A204.1 (cell line): ENCODE results near the gene MYLK.
"Not testable (repeated sequence)": the region's sequence is repeated elsewhere in the genome, so short reads cannot be mapped to it uniquely, and the experiment has no call there.

ENCODE experiments used
- FAIRE-seq: peaks from 2 replicates; lab custom pipeline; 2012; peaks lifted over from hg19 to GRCh38; lab: Jason Lieb, UNC

Gene MYLK

GRCh38 chr3:123750209-123750608 is 133.9 kb downstream of the MYLK start:
- FAIRE-seq = no peak

DNA sequence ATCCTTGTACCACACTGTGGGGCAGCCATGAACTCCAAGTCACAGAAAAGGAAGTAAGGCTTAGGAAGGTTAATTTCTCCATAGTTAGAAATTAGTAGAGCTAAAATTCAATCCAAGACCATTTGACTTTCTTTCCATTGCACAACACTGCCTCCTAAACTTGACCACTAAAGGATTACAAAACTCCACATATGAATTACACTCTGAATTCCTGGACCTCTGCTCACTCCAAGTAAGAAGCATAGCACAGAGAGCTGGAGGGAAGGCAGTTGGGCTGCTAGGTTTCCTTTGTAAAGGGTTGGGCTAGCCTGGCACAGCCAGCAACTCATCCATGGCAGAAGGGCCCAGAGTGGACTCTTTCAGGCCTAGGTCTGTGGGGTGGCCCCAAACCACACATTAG is 134.4 kb downstream of the MYLK start:
- no peak for FAIRE-seq

DNA sequence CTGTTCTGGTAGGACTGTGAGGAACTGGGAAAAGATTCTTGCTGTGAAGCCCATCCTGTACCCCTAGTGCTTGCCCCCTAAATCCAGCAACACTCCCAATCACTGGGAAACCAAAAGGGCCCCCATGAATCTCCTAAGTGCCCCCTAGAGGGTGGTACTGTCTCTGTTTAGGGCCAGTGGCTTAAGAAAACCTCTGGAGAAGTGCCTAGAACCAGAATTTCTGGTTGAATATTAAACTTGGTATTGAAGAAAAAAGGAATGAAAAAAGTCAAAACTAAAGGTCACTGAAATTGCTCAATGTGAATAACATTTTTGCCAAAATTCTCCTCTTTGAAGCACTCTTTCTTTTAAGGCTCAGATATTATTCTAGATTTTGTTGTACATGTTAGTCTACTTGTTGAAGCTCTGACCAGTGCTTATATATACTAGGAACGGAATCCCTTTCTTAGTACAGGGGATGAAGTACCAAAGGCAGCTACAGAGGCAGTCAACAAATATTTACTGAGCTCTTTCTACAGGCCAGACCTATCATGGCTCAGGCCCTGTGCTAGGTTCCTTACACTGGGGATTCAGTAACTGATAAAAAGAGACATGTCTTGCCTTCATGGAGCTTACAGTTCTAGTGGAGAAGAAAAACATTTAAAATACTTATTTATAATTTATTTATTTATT is 138.8 kb downstream of the MYLK start:
- no peak for FAIRE-seq

GRCh38 chr3:123744064-123744463 is 140.1 kb downstream of the MYLK start:
- no peak for FAIRE-seq

DNA sequence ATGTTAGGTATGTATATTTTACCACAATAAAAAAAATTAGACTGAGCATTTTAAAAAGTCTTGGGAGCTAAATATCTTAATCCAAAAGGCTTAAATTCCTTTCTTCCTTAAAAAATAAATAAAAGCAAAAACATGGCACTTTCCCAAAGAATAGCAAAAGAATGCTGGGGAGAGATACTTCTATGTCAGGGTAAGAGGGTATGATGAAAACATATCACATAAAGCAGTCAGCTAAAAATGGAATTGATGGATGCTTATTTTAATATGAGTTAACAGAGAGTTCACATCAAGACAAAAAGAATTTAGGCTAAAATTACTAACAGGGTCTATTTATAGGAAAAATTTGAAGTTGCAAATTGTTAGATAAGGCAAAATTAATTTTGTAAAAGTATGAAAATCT is 141.0 kb downstream of the MYLK start:
- FAIRE-seq = no peak

DNA sequence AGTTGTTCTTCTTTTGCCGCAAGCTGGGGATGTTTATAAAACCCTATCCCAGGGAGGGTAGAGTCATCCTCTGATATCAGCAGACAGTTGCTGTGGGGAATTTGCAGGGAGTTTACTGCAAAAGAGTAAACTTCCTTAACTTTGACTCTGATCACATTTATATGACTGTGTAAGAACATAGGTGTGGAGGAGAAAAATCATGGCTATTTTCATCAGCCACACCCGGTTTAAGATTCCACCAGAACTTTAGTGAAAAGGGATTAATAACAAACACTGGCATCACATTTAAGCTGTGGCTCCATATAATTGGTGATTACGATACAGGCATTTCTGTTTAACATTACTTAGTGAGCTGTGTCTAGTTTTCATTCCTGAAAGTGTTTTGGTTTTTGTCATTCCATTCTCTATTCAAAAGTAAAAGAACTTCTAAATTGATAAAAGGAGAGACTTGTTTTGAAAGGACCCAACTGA is 143.1 kb downstream of the MYLK start:
- no peak for FAIRE-seq

DNA sequence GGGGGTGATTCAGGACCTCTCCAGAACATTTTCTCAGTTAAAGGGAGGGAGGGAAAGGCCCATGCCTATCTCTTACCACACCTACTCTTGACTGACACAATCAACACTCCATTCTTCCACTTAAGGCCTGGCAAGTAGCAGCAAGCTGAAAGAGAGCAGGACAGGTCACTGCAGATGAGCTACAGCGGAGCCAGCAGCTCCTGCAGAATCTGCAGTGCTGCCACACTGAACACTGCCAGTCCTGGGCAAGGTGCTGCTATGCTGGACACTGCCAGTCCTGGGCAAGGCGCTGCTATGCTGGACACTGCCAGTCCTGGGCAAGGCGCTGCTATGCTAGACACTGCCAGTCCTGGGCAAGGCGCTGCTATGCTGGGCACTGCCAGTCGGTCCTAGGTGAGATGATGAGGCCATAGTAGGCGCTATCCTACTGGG is 143.7 kb downstream of the MYLK start:
- FAIRE-seq = no peak

- no peak for FAIRE-seq
Measured at GRCh38 chr3:123739754-123740153, 144.4 kb downstream of the MYLK start.

- no peak for FAIRE-seq
Measured at GRCh38 chr3:123739106-123739505, 145.0 kb downstream of the MYLK start.

DNA sequence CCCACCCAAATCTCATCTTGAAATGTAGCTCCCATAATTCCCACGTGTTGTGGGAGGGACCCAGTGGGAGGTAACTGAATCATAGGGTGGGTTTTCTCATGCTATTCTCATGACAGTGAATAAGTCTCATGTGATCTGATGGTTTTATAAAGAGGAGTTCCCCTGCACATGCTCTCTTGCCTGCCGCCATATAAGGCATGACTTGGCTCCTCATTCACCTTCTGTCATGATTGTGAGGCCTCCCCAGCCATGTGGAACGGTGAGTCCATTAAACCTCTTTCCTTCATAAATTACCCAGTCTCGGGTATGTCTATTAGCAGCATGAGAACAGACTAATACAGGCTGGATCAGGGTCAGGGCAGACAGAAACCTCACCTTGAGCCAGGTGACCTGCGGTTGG is 145.6 kb downstream of the MYLK start:
- not testable (repeated sequence) for FAIRE-seq

GRCh38 chr3:123737168-123737567 is 147.0 kb downstream of the MYLK start:
- FAIRE-seq = no peak

GRCh38 chr3:123735456-123735855 is 148.7 kb downstream of the MYLK start:
- no peak for FAIRE-seq

- no peak for FAIRE-seq
Measured at GRCh38 chr3:123734527-123734902, 149.6 kb downstream of the MYLK start.

GRCh38 chr3:123733805-123734526 is 150.2 kb downstream of the MYLK start:
- no peak for FAIRE-seq

DNA sequence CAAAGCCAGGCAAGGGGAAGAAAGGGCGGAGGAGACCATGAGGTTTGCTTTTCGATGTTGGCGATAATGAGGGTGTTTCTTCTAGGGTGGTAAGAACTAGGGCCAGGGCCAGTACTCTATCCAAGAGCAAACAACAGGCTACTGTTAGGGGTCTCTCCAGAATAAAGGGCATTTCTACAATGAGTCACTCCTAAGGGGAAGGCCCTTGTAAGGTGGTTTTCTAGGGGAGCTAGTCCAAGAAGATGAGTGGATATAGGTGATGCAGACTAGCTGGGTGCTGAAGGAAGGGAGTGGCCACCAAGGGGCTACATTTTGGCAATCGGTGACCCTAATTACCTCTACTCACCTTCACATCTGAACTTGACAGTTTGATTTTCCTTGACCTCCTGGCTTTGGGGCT is 150.8 kb downstream of the MYLK start:
- FAIRE-seq = no peak

DNA sequence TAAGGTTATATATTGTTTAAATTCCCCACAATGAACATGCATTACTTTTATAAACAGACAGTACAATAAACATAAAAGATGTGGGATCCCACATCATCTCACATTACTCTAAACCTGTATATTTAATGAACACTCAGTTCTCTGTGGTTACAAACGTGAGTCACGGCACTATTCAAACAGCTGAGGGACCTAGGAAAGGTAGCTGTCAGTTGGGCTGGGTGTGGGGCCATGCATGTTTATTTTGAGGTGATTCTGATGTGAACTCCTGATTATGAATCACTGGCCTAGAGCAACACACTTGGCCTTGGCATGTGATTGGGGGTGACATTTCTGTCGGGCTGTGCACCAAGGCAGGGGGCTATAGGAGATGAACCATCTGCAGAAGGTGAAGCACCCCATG is 151.7 kb downstream of the MYLK start:
- FAIRE-seq = no peak

DNA sequence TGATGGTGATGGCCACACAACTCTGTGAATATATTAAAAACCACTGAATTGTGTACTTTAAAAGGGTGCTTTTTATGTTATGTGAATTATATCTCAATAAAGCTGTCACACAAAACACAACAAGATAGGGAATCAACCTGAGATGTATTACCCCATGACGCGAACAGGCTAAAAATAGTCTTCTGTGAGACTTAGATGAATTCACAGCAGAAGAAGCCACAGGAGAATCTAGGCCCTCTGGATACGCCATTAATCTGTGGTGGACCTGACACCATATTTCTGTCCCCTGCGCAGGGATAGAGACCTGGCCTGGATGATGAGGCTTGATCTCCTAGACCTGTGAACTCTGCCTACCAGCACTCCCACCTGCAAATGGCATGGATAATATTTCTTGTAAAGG is 153.3 kb downstream of the MYLK start:
- FAIRE-seq = no peak

DNA sequence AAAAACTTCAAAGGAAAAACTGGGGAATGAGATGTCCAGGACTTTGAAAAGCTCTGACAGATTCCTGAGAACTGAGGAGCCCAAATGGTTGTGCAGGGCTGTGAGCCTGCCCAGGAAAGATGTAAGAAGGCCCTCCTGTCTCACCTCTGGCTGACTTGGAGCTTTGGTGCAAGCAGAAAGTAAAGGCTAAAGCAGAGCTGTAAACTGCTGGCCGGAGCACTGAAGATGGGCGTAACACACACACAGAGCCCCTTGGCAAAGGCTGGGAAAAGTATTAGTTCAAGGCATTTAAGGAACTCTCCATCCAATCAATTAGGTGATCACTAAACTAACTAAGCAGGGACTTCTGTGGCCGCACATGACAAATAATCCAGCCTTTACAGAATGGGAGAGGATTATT is 155.1 kb downstream of the MYLK start:
- no peak for FAIRE-seq

- FAIRE-seq = no peak
Measured at GRCh38 chr3:123728014-123728413, 156.1 kb downstream of the MYLK start.

DNA sequence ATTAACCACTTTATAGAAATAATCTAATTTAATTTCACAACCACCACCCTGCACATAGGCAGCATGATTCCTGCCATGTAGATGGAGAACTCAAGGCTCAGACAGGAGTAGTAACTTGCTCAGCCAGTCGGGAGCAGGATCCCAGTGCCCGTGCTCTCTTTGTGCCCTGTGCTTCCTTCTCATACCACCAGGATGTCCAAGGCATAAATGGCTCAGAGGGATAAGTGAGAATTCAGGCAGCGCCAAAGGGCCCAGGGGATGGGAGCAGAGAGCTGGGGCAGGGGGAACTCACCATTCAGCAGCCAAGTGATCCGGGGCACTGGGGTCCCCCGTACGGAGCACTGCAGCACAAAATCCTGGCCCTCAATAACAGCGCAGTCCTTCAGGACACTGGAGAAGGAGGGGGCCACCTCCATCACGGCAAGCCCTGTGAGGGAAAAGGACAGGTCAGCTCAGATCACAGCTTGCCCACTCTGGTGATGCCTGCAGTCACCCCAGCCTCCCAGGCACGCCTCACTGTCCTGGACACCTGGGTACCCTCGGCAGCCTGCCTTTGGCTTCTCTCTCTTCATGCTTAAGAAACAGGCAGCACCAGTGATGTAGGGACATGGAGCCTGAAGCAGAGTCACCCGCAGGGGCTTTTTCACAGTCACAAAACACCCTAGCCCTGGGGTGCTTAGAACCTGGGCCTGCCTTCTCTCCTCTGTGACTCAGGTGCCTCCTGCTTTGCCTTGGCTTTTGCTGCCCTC is 158.3 kb downstream of the MYLK start:
- no peak for FAIRE-seq

- FAIRE-seq = no peak
Measured at GRCh38 chr3:123724306-123724705, 159.8 kb downstream of the MYLK start.

DNA sequence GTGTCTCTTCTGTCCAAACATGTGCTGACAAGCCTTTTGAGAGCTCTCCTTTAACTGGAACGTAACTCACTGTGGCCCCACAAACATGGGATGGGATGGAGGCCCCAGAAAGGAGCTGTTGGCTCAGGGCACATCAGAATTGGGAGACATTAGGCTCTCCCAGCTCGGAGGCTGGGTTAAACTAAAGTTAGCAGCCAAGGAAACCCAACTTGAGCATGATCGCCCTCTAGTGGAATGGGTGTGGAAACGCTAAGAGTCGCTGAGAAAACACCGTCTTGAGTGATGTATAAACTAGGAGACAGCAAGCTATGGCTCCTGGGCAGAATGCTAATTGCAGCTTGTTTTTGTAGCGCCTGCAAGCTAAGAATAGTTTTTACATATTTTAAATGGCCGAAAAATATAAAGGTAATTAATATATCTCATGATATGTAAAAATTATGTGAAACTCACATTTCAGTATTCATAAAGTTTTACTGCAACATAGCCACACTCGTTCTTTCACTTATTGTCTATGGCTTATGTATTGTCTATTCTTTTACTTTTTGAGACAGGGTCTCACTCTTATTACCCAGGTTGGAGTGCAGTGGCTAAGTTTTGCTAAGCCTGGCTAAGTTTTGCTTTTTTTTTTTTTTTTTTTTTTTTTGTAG is 160.5 kb downstream of the MYLK start:
- peak; percentile 68 for FAIRE-seq

DNA sequence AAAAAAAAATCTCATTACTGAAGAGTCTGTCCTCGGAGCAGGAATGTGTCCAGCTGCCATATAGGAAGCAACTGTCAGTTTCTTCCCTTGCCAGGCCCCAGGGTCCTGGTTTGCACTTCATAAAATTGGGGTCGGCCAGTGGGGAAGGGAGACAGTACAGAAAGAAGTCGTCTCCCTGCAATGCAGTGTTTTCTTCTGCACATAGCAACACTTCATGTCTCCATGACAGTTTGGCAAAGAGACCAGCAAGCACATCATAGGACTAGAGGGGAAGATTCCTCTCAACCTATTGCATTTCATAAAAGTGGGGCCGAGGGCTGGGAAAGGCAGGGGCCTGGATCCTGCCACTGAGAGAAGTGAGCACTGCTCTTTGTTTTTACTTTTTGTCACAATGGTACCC is 161.1 kb downstream of the MYLK start:
- FAIRE-seq = no peak
